ENCODE results near the gene TPCN2. TPM values are rescaled to one million over a fixed set of nuclear protein-coding genes. Genes with fewer than 3 reads are reported as not detected.
A peak's percentile ranks its signal among the peaks of the same experiment; 100 is the strongest.

TPCN2 gene
- total RNA-seq, 4 donors from 2014 or later = 1.4 to 4.1 (median 3.3) TPM

DNA sequence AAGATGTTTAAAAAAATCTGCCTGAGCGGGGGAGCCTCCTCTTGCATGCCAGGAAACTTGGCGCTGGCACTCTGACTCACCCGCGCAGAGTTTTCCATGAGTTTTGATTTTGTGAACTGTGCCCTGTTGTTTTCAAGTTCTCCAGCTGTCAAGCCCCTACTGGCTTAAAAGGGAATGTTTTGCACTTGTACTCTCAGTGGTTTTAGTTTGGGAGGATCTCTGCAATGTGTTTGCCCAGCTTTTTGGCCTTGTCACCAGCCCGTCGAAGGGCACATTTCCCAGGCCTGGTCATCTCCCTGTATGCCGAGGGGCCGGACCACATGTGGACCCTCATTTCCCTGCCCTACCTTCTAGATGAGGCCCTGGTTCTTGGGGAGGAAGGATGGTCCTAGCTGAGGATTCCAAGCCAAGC is 47.9 kb upstream of the TPCN2 start:
- H3K27ac ChIP-seq = peak overlapping the region; percentile 13 to 54 (median 30)
- peaks cover 0 to 9% (median 3%) of the 10 kb centered on the region in 3 donors for H3K27me3 ChIP-seq
- H3K36me3 ChIP-seq = no peaks in the 10 kb centered on the region
- in situ Hi-C loops (cut with MboI; ENCODE audit: low sequenced_read_pairs in 4 of 4) (no loop called here), intact Hi-C loops (cut with DNase I; ENCODE audit: low total_unique reads) (no loop called here)
- H3K4me1 ChIP-seq = no peaks in the 10 kb centered on the region
- ATAC-seq (peak; percentile 60 to 77), DNase-seq (no peak)
- no peak for TF ChIP-seq POLR2A (IDR thresholded peaks at IDR 0.05)
- TF ChIP-seq, protein P1, sequence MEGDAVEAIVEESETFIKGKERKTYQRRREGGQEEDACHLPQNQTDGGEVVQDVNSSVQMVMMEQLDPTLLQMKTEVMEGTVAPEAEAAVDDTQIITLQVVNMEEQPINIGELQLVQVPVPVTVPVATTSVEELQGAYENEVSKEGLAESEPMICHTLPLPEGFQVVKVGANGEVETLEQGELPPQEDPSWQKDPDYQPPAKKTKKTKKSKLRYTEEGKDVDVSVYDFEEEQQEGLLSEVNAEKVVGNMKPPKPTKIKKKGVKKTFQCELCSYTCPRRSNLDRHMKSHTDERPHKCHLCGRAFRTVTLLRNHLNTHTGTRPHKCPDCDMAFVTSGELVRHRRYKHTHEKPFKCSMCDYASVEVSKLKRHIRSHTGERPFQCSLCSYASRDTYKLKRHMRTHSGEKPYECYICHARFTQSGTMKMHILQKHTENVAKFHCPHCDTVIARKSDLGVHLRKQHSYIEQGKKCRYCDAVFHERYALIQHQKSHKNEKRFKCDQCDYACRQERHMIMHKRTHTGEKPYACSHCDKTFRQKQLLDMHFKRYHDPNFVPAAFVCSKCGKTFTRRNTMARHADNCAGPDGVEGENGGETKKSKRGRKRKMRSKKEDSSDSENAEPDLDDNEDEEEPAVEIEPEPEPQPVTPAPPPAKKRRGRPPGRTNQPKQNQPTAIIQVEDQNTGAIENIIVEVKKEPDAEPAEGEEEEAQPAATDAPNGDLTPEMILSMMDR (IDR thresholded peaks at IDR 0.05 in 4 of 5, conservative IDR thresholded peaks at IDR 0.05 in 1 of 5) = peak in 4 of 5 experiments; percentile 8 to 36 (median 20)
- H3K9me3 ChIP-seq = no peaks in the 10 kb centered on the region
- H3K4me3 ChIP-seq = no peak overlapping the region

DNA sequence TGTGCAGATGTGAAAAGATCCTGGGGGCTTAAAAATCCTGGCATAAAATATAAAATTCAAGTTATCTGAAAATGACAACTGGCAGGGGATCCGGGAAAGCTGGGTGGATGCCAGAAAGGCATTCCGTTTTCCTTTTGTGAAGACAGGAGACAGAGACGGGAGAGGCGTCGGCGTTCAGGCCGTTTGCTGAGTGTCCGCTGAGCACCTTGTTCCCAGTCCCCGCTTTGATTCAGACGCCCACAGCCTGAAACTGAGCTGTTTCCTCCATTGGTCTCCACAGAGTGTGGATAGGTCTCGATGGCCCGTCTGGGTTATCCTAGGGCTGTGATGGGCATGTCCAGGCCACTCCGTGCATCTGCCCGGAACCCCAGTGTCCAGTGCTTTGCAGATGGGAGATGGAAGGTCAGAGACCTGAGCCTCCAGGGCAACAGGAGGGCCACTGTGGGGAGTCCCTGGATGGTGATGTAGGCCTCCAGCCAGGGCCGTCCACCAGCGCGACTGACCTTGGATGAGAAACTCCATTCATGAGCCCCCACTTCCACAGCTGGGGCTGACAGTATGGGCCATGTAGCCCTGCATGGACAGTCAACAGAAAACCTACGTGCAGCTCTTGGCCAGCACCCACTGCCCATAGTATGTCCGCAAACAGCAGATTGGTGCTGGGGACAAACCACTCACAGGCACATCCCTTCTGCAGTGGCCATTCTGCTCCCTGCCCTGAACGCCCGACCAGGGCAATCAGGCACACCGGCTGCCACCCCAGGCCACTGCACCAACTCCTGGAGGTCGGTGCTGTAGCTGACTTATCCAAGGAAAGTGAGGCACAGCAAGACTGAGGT is 47.3 kb upstream of the TPCN2 start:
- intact Hi-C loops (cut with DNase I; ENCODE audit: low total_unique reads) (no loop called here), in situ Hi-C loops (cut with MboI; ENCODE audit: low sequenced_read_pairs in 4 of 4) (no loop called here)
- Histone ChIP-seq H3K27ac (peak overlapping the region; percentile 13 to 54 (median 30)), H3K27me3 (peaks cover 0 to 9% (median 3%) of the 10 kb centered on the region in 3 donors), H3K9me3 (no peaks in the 10 kb centered on the region), H3K4me3 (no peak overlapping the region), H3K36me3 (no peaks in the 10 kb centered on the region), H3K4me1 (no peaks in the 10 kb centered on the region)
- TF ChIP-seq, protein P1 (IDR thresholded peaks at IDR 0.05 in 4 of 5, conservative IDR thresholded peaks at IDR 0.05 in 1 of 5) = no peak
- TF ChIP-seq POLR2A (IDR thresholded peaks at IDR 0.05) = no peak
- DNase-seq (no peak), ATAC-seq (no peak)

DNA sequence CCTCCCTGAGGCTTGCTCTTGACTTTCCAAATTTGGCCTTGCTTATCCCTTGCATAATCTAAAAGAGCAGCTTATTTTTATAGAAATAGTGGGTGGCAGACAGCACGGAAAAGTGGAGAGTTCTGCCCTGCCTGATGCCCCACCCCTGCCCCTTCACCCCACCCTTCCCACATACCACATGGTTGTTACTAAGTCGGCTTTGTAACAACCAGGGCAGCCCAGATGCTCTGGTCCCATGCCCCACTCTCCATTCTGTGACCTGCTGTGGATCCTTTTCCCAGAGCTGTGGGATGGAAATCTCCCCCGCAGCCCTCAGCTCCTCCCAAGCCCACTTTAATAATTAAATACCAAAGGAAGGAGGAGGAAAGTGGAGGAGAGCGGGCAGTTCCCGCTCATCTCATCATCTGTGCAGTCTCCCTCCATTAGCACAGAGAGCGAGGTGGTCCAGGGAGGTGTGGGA is 46.6 kb upstream of the TPCN2 start:
- Histone ChIP-seq H3K36me3 (no peaks in the 10 kb centered on the region), H3K27me3 (peaks cover 0 to 9% (median 5%) of the 10 kb centered on the region in 3 donors), H3K9me3 (no peaks in the 10 kb centered on the region), H3K4me3 (no peak overlapping the region), H3K4me1 (no peaks in the 10 kb centered on the region), H3K27ac (no peak overlapping the region)
- in situ Hi-C loops (cut with MboI; ENCODE audit: low sequenced_read_pairs in 4 of 4) = no loop called here
- intact Hi-C loops (cut with DNase I; ENCODE audit: low total_unique reads) = no loop called here
- no peak for ATAC-seq
- TF ChIP-seq POLR2A (IDR thresholded peaks at IDR 0.05) = no peak
- TF ChIP-seq, protein P1 (IDR thresholded peaks at IDR 0.05 in 4 of 5, conservative IDR thresholded peaks at IDR 0.05 in 1 of 5) = no peak
- no peak for DNase-seq

DNA sequence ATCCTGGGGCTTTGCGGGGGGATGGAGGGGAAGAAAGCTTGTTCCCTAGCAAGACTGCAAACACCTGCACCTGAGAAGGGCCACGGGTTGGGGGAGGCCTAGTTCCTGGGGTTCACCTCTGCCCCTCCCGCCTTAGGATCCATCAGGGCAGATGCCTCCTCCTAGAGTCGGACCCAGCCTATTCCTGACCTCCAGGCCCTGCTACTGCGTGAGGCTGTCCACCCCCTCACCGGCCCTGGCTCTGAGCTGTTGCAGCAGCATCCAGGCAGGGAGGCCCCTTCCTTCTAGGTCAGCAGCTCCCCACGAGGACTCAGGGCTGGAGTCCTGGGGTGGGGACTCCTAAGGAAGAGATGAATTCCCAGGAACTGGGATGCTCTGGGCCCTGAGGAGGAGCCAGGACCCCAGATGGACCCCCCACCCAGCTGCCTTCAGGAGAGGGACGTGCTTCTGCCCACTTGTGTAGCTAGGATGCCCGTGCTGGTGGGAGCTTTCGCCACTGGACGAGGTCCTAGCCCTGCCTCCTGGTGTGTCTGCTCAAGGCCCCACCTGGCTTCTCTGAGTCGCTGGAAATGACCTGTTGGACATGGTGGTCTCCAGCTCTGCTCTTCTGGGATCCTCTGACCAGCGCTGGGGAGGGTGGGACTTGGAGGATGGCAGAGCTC is 46.0 kb upstream of the TPCN2 start:
- no peaks in the 10 kb centered on the region for H3K9me3 ChIP-seq
- intact Hi-C loops (cut with DNase I; ENCODE audit: low total_unique reads) (no loop called here), in situ Hi-C loops (cut with MboI; ENCODE audit: low sequenced_read_pairs in 4 of 4) (no loop called here)
- H3K27ac ChIP-seq = no peak overlapping the region
- no peaks in the 10 kb centered on the region for H3K36me3 ChIP-seq
- DNase-seq (no peak), ATAC-seq (no peak)
- TF ChIP-seq, protein P1 (IDR thresholded peaks at IDR 0.05 in 4 of 5, conservative IDR thresholded peaks at IDR 0.05 in 1 of 5) = no peak
- TF ChIP-seq POLR2A (IDR thresholded peaks at IDR 0.05) = no peak
- H3K4me1 ChIP-seq = no peaks in the 10 kb centered on the region
- H3K27me3 ChIP-seq = peaks cover 0 to 9% (median 5%) of the 10 kb centered on the region in 3 donors
- H3K4me3 ChIP-seq = no peak overlapping the region

Data from gastrocnemius medialis (tissue), 4 donors.